Measurements from ENCODE around the gene JAKMIP2. TPM values are rescaled to one million over a fixed set of nuclear protein-coding genes. Genes with fewer than 3 reads are reported as not detected.

Gene JAKMIP2
- polyA plus RNA-seq, 1 experiment, result 0.02 TPM

DNA sequence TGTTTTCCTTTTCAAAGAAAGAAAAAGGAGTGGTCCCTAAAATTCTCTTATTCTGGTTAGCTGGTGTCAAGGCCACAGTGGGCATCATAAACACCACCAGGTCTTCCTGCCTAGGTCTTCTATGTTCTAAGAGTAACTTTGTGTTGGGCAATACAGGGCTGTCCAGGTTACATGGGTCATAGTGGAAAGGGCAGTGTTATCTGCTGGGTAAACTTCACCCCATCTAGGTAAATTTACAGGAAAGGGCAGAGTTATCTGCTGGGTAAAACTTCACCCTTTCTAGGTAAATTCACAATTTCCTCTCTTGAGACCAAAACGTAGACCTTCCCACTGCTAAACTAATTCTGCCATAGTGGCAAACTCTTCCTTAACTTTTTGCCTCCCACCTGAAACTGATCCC lies 18.9 kb upstream of the JAKMIP2 start:
- H3K27ac ChIP-seq (ENCODE audit: low read depth, low read length), result no peak overlapping the region
- ChIA-PET POLR2A (no interaction called here), CTCF (no interaction called here)
- H3K27me3 ChIP-seq (ENCODE audit: control insufficient read depth, insufficient read depth, low read length), result no peaks in the 10 kb centered on the region
- no peaks in the 10 kb centered on the region for H3K9me3 ChIP-seq (ENCODE audit: control insufficient read depth, insufficient read depth, low read length)
- TF ChIP-seq, protein P1, sequence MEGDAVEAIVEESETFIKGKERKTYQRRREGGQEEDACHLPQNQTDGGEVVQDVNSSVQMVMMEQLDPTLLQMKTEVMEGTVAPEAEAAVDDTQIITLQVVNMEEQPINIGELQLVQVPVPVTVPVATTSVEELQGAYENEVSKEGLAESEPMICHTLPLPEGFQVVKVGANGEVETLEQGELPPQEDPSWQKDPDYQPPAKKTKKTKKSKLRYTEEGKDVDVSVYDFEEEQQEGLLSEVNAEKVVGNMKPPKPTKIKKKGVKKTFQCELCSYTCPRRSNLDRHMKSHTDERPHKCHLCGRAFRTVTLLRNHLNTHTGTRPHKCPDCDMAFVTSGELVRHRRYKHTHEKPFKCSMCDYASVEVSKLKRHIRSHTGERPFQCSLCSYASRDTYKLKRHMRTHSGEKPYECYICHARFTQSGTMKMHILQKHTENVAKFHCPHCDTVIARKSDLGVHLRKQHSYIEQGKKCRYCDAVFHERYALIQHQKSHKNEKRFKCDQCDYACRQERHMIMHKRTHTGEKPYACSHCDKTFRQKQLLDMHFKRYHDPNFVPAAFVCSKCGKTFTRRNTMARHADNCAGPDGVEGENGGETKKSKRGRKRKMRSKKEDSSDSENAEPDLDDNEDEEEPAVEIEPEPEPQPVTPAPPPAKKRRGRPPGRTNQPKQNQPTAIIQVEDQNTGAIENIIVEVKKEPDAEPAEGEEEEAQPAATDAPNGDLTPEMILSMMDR (IDR thresholded peaks at IDR 0.05; ENCODE audit: low read depth, low read length), result no peak
- no peak overlapping the region for H3K4me3 ChIP-seq (ENCODE audit: low read depth, low read length)
- no peak for DNase-seq (ENCODE audit: low read depth, low spot score)

DNA sequence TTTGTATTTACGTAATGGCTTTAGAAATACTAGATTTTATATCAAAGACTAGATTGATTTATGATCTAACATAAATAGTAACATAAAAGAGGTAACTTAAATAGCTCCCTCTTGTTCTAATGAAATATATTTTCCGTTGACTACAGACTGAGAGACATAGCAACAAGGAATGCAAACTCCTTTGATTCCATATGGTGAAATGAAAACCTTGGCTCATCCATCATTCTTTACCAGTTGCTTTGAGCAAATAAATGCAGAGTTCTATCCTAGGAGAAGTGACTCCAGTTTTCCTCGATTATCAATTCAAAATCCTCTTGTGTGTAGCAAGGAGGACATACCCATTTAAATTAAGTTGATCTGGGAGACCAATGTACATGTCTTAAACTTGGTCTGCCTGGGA lies 18.0 kb upstream of the JAKMIP2 start:
- TF ChIP-seq, protein P1 (IDR thresholded peaks at IDR 0.05; ENCODE audit: low read depth, low read length), result no peak

DNA sequence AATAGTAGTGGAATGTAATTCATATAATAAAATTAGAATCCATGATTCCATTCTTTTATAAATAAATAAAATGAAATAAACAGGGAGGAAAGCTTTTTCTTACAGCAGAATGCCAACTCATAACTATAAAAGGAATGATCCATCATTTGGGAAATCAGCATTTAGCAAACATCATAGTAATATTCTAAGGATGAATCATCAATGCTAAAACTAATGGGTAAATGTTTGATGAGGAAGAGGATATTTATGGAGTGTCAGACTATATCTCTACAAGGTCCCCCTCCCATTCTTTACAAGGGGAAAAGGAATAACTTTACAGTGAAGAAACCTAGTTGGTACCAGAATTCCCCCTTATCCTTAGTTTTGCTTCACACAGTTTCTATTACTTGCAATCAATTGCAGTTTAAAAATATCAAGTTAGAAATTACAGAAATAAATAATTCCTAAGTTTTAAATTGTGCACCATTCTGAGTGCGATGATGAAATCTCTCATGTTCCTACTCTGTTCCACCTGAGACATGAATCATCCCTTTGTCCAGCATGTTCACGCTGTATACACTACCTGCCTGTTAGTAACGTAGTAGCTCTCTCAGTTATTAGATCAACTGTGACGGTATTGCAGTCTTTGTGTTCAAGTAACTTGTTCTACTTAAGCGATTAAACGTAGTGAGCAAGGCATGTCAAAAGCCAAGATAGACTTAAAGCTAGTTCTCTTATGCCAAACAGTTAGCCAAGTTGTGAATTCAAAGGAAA lies 14.2 kb upstream of the JAKMIP2 start:
- DNase-seq (ENCODE audit: low read depth, low spot score), result no peak
- no peaks in the 10 kb centered on the region for H3K9me3 ChIP-seq (ENCODE audit: control insufficient read depth, insufficient read depth, low read length)
- H3K27me3 ChIP-seq (ENCODE audit: control insufficient read depth, insufficient read depth, low read length), result no peaks in the 10 kb centered on the region
- H3K4me3 ChIP-seq (ENCODE audit: low read depth, low read length), result no peak overlapping the region
- H3K27ac ChIP-seq (ENCODE audit: low read depth, low read length), result no peak overlapping the region
- ChIA-PET POLR2A (no interaction called here), CTCF (no interaction called here)
- TF ChIP-seq, protein P1 (IDR thresholded peaks at IDR 0.05; ENCODE audit: low read depth, low read length), result no peak

More for the DNA sequence above, 18.0 kb upstream of the JAKMIP2 start:
- Histone ChIP-seq H3K9me3 (ENCODE audit: control insufficient read depth, insufficient read depth, low read length) (no peaks in the 10 kb centered on the region), H3K27ac (ENCODE audit: low read depth, low read length) (no peak overlapping the region), H3K4me3 (ENCODE audit: low read depth, low read length) (no peak overlapping the region), H3K27me3 (ENCODE audit: control insufficient read depth, insufficient read depth, low read length) (no peaks in the 10 kb centered on the region)
- ChIA-PET CTCF (no interaction called here), POLR2A (no interaction called here)
- DNase-seq (ENCODE audit: low read depth, low spot score), result no peak

DNA sequence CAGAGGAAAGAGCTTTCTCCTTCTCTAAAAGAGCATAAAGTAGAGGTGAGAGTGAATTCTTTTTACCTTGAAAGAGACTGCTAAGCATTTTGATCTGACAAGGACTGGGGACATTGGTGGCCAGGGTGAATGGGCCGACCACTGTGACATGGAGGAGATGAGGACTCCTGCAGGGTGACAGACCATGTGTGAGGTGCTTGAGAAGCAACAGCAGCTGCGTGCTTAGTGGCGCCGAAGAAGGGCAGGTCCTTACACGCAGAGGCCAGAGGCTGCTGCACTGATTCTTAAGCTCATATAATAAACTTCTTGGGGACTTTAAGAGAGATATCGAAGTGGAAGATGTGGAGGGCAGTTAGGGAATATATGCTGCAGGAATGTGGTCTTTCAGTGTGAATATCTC lies 8.7 kb upstream of the JAKMIP2 start:
- TF ChIP-seq, protein P1 (IDR thresholded peaks at IDR 0.05; ENCODE audit: low read depth, low read length), result no peak
- CTCF ChIA-PET, result no interaction called here
- H3K4me3 ChIP-seq (ENCODE audit: low read depth, low read length), result no peak overlapping the region
- H3K9me3 ChIP-seq (ENCODE audit: control insufficient read depth, insufficient read depth, low read length), result no peaks in the 10 kb centered on the region
- DNase-seq (ENCODE audit: low read depth, low spot score), result no peak
- H3K27ac ChIP-seq (ENCODE audit: low read depth, low read length), result no peak overlapping the region
- H3K27me3 ChIP-seq (ENCODE audit: control insufficient read depth, insufficient read depth, low read length), result no peaks in the 10 kb centered on the region
- POLR2A ChIA-PET, result no interaction called here

DNA sequence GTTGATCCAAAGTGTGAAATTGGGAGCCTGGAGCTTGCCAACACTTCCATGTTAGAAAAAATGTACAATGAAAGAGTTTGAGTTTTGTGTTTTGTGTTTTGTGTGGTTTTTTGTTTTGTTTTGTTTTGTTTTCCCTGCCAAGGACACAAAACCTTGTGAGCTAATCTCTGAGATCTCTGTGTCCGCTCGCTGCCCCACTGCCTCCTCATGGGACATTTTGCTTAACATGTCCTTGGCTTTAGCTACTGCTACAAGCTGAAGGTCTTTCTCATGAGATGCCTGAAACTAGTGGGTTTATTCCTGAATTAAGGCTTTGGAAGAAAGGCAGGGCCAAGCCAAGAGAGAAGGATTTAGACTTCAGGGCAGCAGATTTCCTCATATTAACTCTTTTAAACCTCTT lies 7.3 kb upstream of the JAKMIP2 start:
- Histone ChIP-seq H3K4me3 (ENCODE audit: low read depth, low read length) (no peak overlapping the region), H3K27ac (ENCODE audit: low read depth, low read length) (no peak overlapping the region), H3K9me3 (ENCODE audit: control insufficient read depth, insufficient read depth, low read length) (no peaks in the 10 kb centered on the region), H3K27me3 (ENCODE audit: control insufficient read depth, insufficient read depth, low read length) (no peaks in the 10 kb centered on the region)
- ChIA-PET POLR2A (no interaction called here), CTCF (no interaction called here)
- TF ChIP-seq, protein P1 (IDR thresholded peaks at IDR 0.05; ENCODE audit: low read depth, low read length), result no peak
- no peak for DNase-seq (ENCODE audit: low read depth, low spot score)
